Keratinocyte (primary cell): ENCODE measurements around the gene TRAPPC10. TPM values are rescaled to one million over a fixed set of nuclear protein-coding genes. Genes with fewer than 3 reads are reported as not detected.

Experiments
- DNase-seq: peaks from one replicate; pipeline ENCODE4 v3.0.0-alpha.2; 2011; ENCODE audit warnings: low read depth, missing footprints, low spot score
- FAIRE-seq: peaks from 2 replicates; lab custom pipeline; 2011; peaks lifted over from hg19 to GRCh38; lab: Jason Lieb, UNC
- H2AFZ ChIP-seq: 2 replicates; pipeline ENCODE4 v1.6.0; 2012; ENCODE audit warnings: low read length, control low read depth, inconsistent platforms; ENCODE audit not compliant: control insufficient read depth
- H3K27ac ChIP-seq: 2 replicates; pipeline ENCODE4 v1.5.1; 2011; ENCODE audit warnings: low read length; ENCODE audit not compliant: control insufficient read depth, insufficient read depth
- H3K27me3 ChIP-seq: 3 replicates; pipeline ENCODE4 v1.6.0; 2011; ENCODE audit warnings: low read length; ENCODE audit not compliant: control insufficient read depth, insufficient read depth; ENCODE audit errors: extremely low read depth
- H3K36me3 ChIP-seq, 2 experiments: 2 replicates in 1 of 2; 3 replicates in 1 of 2; pipeline ENCODE4 v1.5.1; 2011; ENCODE audit warnings: low read length in 2 of 2, mild to moderate bottlenecking in 1 of 2; ENCODE audit not compliant: control insufficient read depth in 2 of 2, insufficient read depth in 2 of 2; ENCODE audit errors: extremely low read depth in 1 of 2
- H3K4me1 ChIP-seq: 3 replicates; pipeline ENCODE4 v1.5.1; 2011; ENCODE audit warnings: low read length; ENCODE audit not compliant: control insufficient read depth, insufficient read depth; ENCODE audit errors: extremely low read depth
- H3K4me2 ChIP-seq: 3 replicates; pipeline ENCODE4 v1.6.0; 2011; ENCODE audit warnings: low read depth, low read length; ENCODE audit not compliant: control insufficient read depth, insufficient read depth; ENCODE audit errors: extremely low read depth
- H3K4me3 ChIP-seq, 3 experiments: fragments of 200-600 bp in 1 of 3; sonication (generic) in 1 of 3; 2 replicates in 2 of 3; 3 replicates in 1 of 3; pipeline ENCODE4 v1.5.1; 2011 to 2016; ENCODE audit warnings: low read length in 3 of 3, mild to moderate bottlenecking in 3 of 3, control low read depth in 2 of 3, inconsistent platforms in 1 of 3, low read depth in 1 of 3, mixed read lengths in 1 of 3, mixed run types in 1 of 3, moderate library complexity in 1 of 3; ENCODE audit not compliant: control insufficient read depth in 2 of 3, insufficient read depth in 2 of 3; ENCODE audit errors: extremely low read depth in 1 of 3
- H3K79me2 ChIP-seq: 2 replicates; pipeline ENCODE4 v1.6.0; 2012; ENCODE audit warnings: low read length; ENCODE audit not compliant: control insufficient read depth, insufficient read depth
- H3K9ac ChIP-seq: 3 replicates; pipeline ENCODE4 v1.6.0; 2011; ENCODE audit warnings: low read length; ENCODE audit not compliant: control insufficient read depth, insufficient read depth; ENCODE audit errors: extremely low read depth
- H3K9me1 ChIP-seq: 3 replicates; pipeline ENCODE4 v1.6.0; 2011; ENCODE audit warnings: low read length; ENCODE audit not compliant: control insufficient read depth, insufficient read depth; ENCODE audit errors: extremely low read depth
- H3K9me3 ChIP-seq: 2 replicates; pipeline ENCODE4 v1.5.1; 2012; ENCODE audit warnings: low read depth, low read length; ENCODE audit not compliant: control insufficient read depth
- H4K20me1 ChIP-seq: 3 replicates; pipeline ENCODE4 v1.6.0; 2011; ENCODE audit warnings: low read length; ENCODE audit not compliant: control insufficient read depth, insufficient read depth; ENCODE audit errors: extremely low read depth
- CTCF ChIP-seq, 3 experiments: IDR thresholded peaks in 1 of 3; conservative IDR thresholded peaks in 1 of 3; optimal IDR thresholded peaks in 1 of 3; 2 replicates in 2 of 3; 3 replicates in 1 of 3; pipeline versions ENCODE3 to v1.5.1; 2011; ENCODE audit warnings: low read length in 3 of 3, mild to moderate bottlenecking in 3 of 3, moderate library complexity in 2 of 3, control low read depth in 1 of 3, inconsistent platforms in 1 of 3; ENCODE audit not compliant: insufficient read depth in 2 of 3; ENCODE audit errors: extremely low read depth in 1 of 3
- EZH2 ChIP-seq: IDR thresholded peaks from one replicate; pipeline ENCODE4 v1.6.1; 2012; ENCODE audit warnings: inconsistent platforms, mild to moderate bottlenecking, low read length, moderate library complexity
- dilution Hi-C: fragments of 300-500 bp; cut with MboI; formaldehyde crosslinking; loops from one replicate; pipeline ENCODE4 v1.7.0; 2020; ENCODE audit warnings: low sequenced_read_pairs; ENCODE audit not compliant: extremely low pct_ligation_motif_present
- polyA plus RNA-seq, 5 experiments: library from polyadenylated mRNA; depleted of rRNA in 3 of 5; stranded (reverse) in 3 of 5; stranded (forward) in 1 of 5; unstranded in 1 of 5; fragments of >200 nt; gene quantifications; 1 replicate in 1 of 5; 2 replicates in 3 of 5; 3 replicates in 1 of 5; pipeline versions ENCODE4 v1.2.1 to v1.2.3, GENCODE V29; 2011 to 2012; ENCODE audit warnings: missing spikeins in 2 of 5, low read depth in 1 of 5, low replicate concordance in 1 of 5

The TRAPPC10 gene
- polyA plus RNA-seq, 1 donor (not counting 4 experiments of a cell fraction or from before 2014, with no cell fraction given), result 21.6 TPM

GRCh38 chr21:44039828-44040227, 27.7 kb downstream of the TRAPPC10 start:
- Histone ChIP-seq H4K20me1 (no peaks in the 10 kb centered on the region), H3K9ac (no peak overlapping the region), H3K9me3 (no peaks in the 10 kb centered on the region), H3K4me3 (no peak overlapping the region), H3K36me3 (peaks cover 19 to 34% of the 10 kb centered on the region in 2 experiments), H3K4me1 (no peaks in the 10 kb centered on the region), H2AFZ (no peak overlapping the region), H3K9me1 (no peaks in the 10 kb centered on the region), H3K79me2 (peaks cover 23% of the 10 kb centered on the region), H3K4me2 (no peak overlapping the region), H3K27ac (no peak overlapping the region), H3K27me3 (no peaks in the 10 kb centered on the region)
- no peak for FAIRE-seq
- dilution Hi-C loops, result no loop called here
- DNase-seq, result no peak
- TF ChIP-seq CTCF (optimal IDR thresholded peaks at IDR 0.05 in 1 of 3, IDR thresholded peaks at IDR 0.05 in 1 of 3, conservative IDR thresholded peaks at IDR 0.05 in 1 of 3; ENCODE audit: extremely low read depth in 1 of 3, insufficient read depth in 2 of 3, low read length in 3 of 3), result no peak
- no peak for TF ChIP-seq EZH2

- no peak for FAIRE-seq
- Histone ChIP-seq H3K9me3 (no peaks in the 10 kb centered on the region), H3K4me2 (no peak overlapping the region), H3K27ac (no peak overlapping the region), H4K20me1 (no peaks in the 10 kb centered on the region), H3K4me3 (no peak overlapping the region), H3K36me3 (peaks cover 13 to 15% of the 10 kb centered on the region in 2 experiments), H3K9ac (no peak overlapping the region), H3K9me1 (no peaks in the 10 kb centered on the region), H3K79me2 (peaks cover 31% of the 10 kb centered on the region), H3K4me1 (peaks cover 5% of the 10 kb centered on the region), H2AFZ (no peak overlapping the region), H3K27me3 (no peaks in the 10 kb centered on the region)
- dilution Hi-C loops, result no loop called here
- TF ChIP-seq CTCF (optimal IDR thresholded peaks at IDR 0.05 in 1 of 3, IDR thresholded peaks at IDR 0.05 in 1 of 3, conservative IDR thresholded peaks at IDR 0.05 in 1 of 3; ENCODE audit: extremely low read depth in 1 of 3, insufficient read depth in 2 of 3, low read length in 3 of 3) (no peak), EZH2 (no peak)
- no peak for DNase-seq
Observed at GRCh38 chr21:44043613-44044012, 31.5 kb downstream of the TRAPPC10 start.
